ENCODE results near the gene RPS29. TPM values are rescaled to one million over a fixed set of nuclear protein-coding genes. Genes with fewer than 3 reads are reported as not detected.

The RPS29 gene
- total and polyA plus RNA-seq, 8 donors = 551 to 2,449 (median 722) TPM

- intact Hi-C loops (cut with DNase I) = no loop called here
- no peak for FAIRE-seq
- Histone ChIP-seq H3K27me3 (no peaks in the 10 kb centered on the region), H3K27ac (peak overlapping the region in 1 of 4 donors; percentile 1), H3K9me3 (no peaks in the 10 kb centered on the region), H3K4me3 (peak overlapping the region in 2 of 4 donors; percentile 60 to 82), H3K4me1 (peaks cover 4 to 23% (median 18%) of the 10 kb centered on the region in 3 donors), H3K36me3 (no peaks in the 10 kb centered on the region)
- DNase-seq = no peak
- WGBS, 2 donors = 41 to 42% methylated on average over 6 of the region's 6 CpGs
- no peak for ATAC-seq
- TF ChIP-seq CTCF (IDR thresholded peaks at IDR 0.05) = no peak
Measured at GRCh38 chr14:49623941-49624839, 38.0 kb upstream of the RPS29 start.

GRCh38 chr14:49623387-49623786, 37.2 kb upstream of the RPS29 start:
- WGBS, 2 donors = 23 to 29% methylated on average over 3 of the region's 3 CpGs
- no peak for FAIRE-seq
- Histone ChIP-seq H3K27me3 (no peaks in the 10 kb centered on the region), H3K36me3 (no peaks in the 10 kb centered on the region), H3K27ac (no peak overlapping the region), H3K4me1 (peaks cover 4 to 23% (median 18%) of the 10 kb centered on the region in 3 donors), H3K9me3 (no peaks in the 10 kb centered on the region), H3K4me3 (peak overlapping the region in 2 of 4 donors; percentile 60 to 82)
- intact Hi-C loops (cut with DNase I) = no loop called here
- no peak for DNase-seq
- no peak for TF ChIP-seq CTCF (IDR thresholded peaks at IDR 0.05)
- ATAC-seq = no peak

- H3K4me1 ChIP-seq = peaks cover 4 to 24% (median 23%) of the 10 kb centered on the region in 3 donors
- H3K27me3 ChIP-seq = no peaks in the 10 kb centered on the region
- no peak for DNase-seq
- no peaks in the 10 kb centered on the region for H3K36me3 ChIP-seq
- WGBS, 2 donors = 19 to 23% methylated on average over 3 of the region's 3 CpGs
- no peak for FAIRE-seq
- H3K27ac ChIP-seq = no peak overlapping the region
- no peaks in the 10 kb centered on the region for H3K9me3 ChIP-seq
- TF ChIP-seq CTCF (IDR thresholded peaks at IDR 0.05) = no peak
- intact Hi-C loops (cut with DNase I) = no loop called here
- H3K4me3 ChIP-seq = peak overlapping the region in 3 of 4 donors; percentile 60 to 93 (median 82)
- no peak for ATAC-seq
Measured at GRCh38 chr14:49622022-49622607, 35.9 kb upstream of the RPS29 start.

GRCh38 chr14:49621114-49621881, 35.1 kb upstream of the RPS29 start:
- 1% methylated on average over 49 to 65 of the region's 65 CpGs for WGBS, 2 donors
- Histone ChIP-seq H3K9me3 (no peaks in the 10 kb centered on the region), H3K36me3 (no peaks in the 10 kb centered on the region), H3K27me3 (no peaks in the 10 kb centered on the region), H3K4me1 (peaks cover 4 to 24% (median 23%) of the 10 kb centered on the region in 3 donors), H3K27ac (peak overlapping the region; percentile 89 to 96 (median 94)), H3K4me3 (peak overlapping the region; percentile 60 to 93 (median 82))
- no peak for FAIRE-seq
- intact Hi-C loops (cut with DNase I) = no loop called here
- peak; percentile 52 to 69 (median 61) for ATAC-seq
- DNase-seq = peak; percentile 61 to 86 (median 72)
- TF ChIP-seq CTCF (IDR thresholded peaks at IDR 0.05) = no peak

Measured in pancreas (tissue), 10 donors.